Endothelial cell of umbilical vein (primary cell): Measurements from ENCODE around the gene PZP. TPM values are rescaled to one million over a fixed set of nuclear protein-coding genes. Genes with fewer than 3 reads are reported as not detected.

ENCODE experiments used
- BruUV-seq: library from RNA; stranded (reverse); fragments of 400-500 nt; replicated peaks from 2 replicates; lab custom pipeline; 2021; lab: Mats Ljungman, UMichigan
- CTCF ChIA-PET: fragments of 300-600, 350-600 bp; sonication (Branson Sonifier 250); formaldehyde crosslinking; loops from one replicate; lab custom pipeline; 2021; ENCODE audit warnings: antibody characterized with exemption, inconsistent platforms; lab: Charles Lee
- POLR2A ChIA-PET: fragments of 300-600, 350-600 bp; sonication (Branson Sonifier 250); formaldehyde crosslinking; loops from one replicate; lab custom pipeline; 2021; ENCODE audit warnings: antibody characterized with exemption, inconsistent platforms; lab: Charles Lee
- DNase-seq: peaks from one replicate; pipeline ENCODE4 v3.0.0-alpha.2; 2011; ENCODE audit warnings: low read depth, low spot score
- FAIRE-seq: peaks from 2 replicates; lab custom pipeline; 2011; peaks lifted over from hg19 to GRCh38; lab: Jason Lieb, UNC
- H2AFZ ChIP-seq: 2 replicates; pipeline ENCODE4 v1.6.0; 2012; ENCODE audit warnings: low read depth, low read length, control low read depth, inconsistent platforms
- H3K27ac ChIP-seq: 2 replicates; pipeline ENCODE4 v1.5.1; 2011; ENCODE audit warnings: low read depth, mild to moderate bottlenecking, control low read depth, low read length, moderate library complexity; ENCODE audit not compliant: insufficient read depth
- H3K27me3 ChIP-seq, 2 experiments: 2 replicates each; pipeline versions ENCODE4 v1.6.0 to v1.6.1; 2011; ENCODE audit warnings: low read length in 2 of 2, mixed read lengths in 1 of 2; ENCODE audit not compliant: control insufficient read depth in 2 of 2, insufficient read depth in 2 of 2
- H3K36me3 ChIP-seq, 2 experiments: 2 replicates in 1 of 2; 3 replicates in 1 of 2; pipeline ENCODE4 v1.5.1; 2011; ENCODE audit warnings: low read length in 2 of 2, mild to moderate bottlenecking in 1 of 2, moderate library complexity in 1 of 2; ENCODE audit not compliant: control insufficient read depth in 2 of 2, insufficient read depth in 2 of 2; ENCODE audit errors: extremely low read depth in 1 of 2
- H3K4me1 ChIP-seq: 3 replicates; pipeline ENCODE4 v1.5.1; 2011; ENCODE audit warnings: mild to moderate bottlenecking, low read length; ENCODE audit not compliant: control insufficient read depth, insufficient read depth; ENCODE audit errors: extremely low read depth
- H3K4me2 ChIP-seq: 2 replicates; pipeline ENCODE4 v1.6.1; 2011; ENCODE audit warnings: low read length, control low read depth, mixed read lengths; ENCODE audit not compliant: insufficient read depth
- H3K4me3 ChIP-seq, 3 experiments: fragments of 200-600 bp in 1 of 3; sonication (generic), shearing (Covaris generic) in 1 of 3; replicated peaks in 1 of 3; 2 replicates each; pipeline ENCODE4 v1.5.1; 2011 to 2016; ENCODE audit warnings: control low read depth in 3 of 3, low read length in 3 of 3, mild to moderate bottlenecking in 2 of 3, inconsistent platforms in 1 of 3, low read depth in 1 of 3, moderate library complexity in 1 of 3; ENCODE audit not compliant: insufficient read depth in 1 of 3
- H3K79me2 ChIP-seq: 2 replicates; pipeline ENCODE4 v1.6.0; 2012; ENCODE audit warnings: low read length, inconsistent platforms; ENCODE audit not compliant: control insufficient read depth, insufficient read depth
- H3K9ac ChIP-seq: replicated peaks from 2 replicates; pipeline ENCODE3; 2011; ENCODE audit warnings: low read length, control low read depth; ENCODE audit not compliant: insufficient read depth; ENCODE audit errors: extremely low read depth
- H3K9me1 ChIP-seq: replicated peaks from 3 replicates; pipeline ENCODE4 v1.6.0; 2011; ENCODE audit warnings: mild to moderate bottlenecking, low read length; ENCODE audit not compliant: control insufficient read depth, insufficient read depth; ENCODE audit errors: extremely low read depth
- H3K9me3 ChIP-seq: replicated peaks from 2 replicates; pipeline ENCODE4 v1.5.1; 2012; ENCODE audit warnings: low read length, inconsistent platforms; ENCODE audit not compliant: control insufficient read depth, insufficient read depth
- H4K20me1 ChIP-seq: replicated peaks from 2 replicates; pipeline ENCODE3; 2011; ENCODE audit warnings: mild to moderate bottlenecking, low read length; ENCODE audit not compliant: control insufficient read depth, insufficient read depth; ENCODE audit errors: extremely low read depth
- CTCF ChIP-seq, 2 donors: IDR thresholded peaks; 1 replicate in 1 of 2; 2 replicates in 1 of 2; pipeline ENCODE4 v1.5.1; 2011; ENCODE audit warnings: low read length in 2 of 2, mild to moderate bottlenecking in 2 of 2, moderate library complexity in 2 of 2, control low read depth in 1 of 2, inconsistent platforms in 1 of 2, low read depth in 1 of 2; ENCODE audit not compliant: insufficient read depth in 1 of 2; ENCODE audit errors: extremely low read depth in 1 of 2
- EZH2 ChIP-seq: IDR thresholded peaks from 2 replicates; pipeline ENCODE4 v1.6.1; 2012; ENCODE audit warnings: borderline replicate concordance, low read depth, mild to moderate bottlenecking, moderate library complexity, low read length, inconsistent platforms; ENCODE audit not compliant: severe bottlenecking
- FOS ChIP-seq: IDR thresholded peaks from 2 replicates; pipeline ENCODE4 v1.6.1; 2011; ENCODE audit warnings: mild to moderate bottlenecking, low read length, moderate library complexity, borderline replicate concordance; ENCODE audit not compliant: insufficient read depth
- GATA2 ChIP-seq: IDR thresholded peaks from 2 replicates; pipeline ENCODE4 v1.7.0; 2011; ENCODE audit warnings: low read depth, mild to moderate bottlenecking, moderate library complexity, mixed read lengths, low read length; ENCODE audit not compliant: insufficient read length, insufficient read depth
- JUN ChIP-seq: IDR thresholded peaks from 2 replicates; pipeline ENCODE4 v1.6.1; 2011; ENCODE audit warnings: borderline replicate concordance, low read depth; ENCODE audit not compliant: insufficient read length, insufficient read depth
- MAX ChIP-seq: IDR thresholded peaks from 2 replicates; pipeline ENCODE4 v1.6.1; 2011; ENCODE audit not compliant: insufficient read depth, insufficient read length
- MYC ChIP-seq: IDR thresholded peaks from one replicate; pipeline ENCODE4 v1.6.1; 2011; ENCODE audit warnings: mild to moderate bottlenecking, low read depth, low read length
- POLR2A ChIP-seq: IDR thresholded peaks from 2 replicates; pipeline ENCODE4 v1.6.1; 2012; ENCODE audit warnings: low read depth, mild to moderate bottlenecking, control low read depth, low read length
- POLR2AphosphoS5 ChIP-seq: IDR thresholded peaks from 2 replicates; pipeline ENCODE4 v1.6.1; 2012; ENCODE audit warnings: low read depth, mild to moderate bottlenecking, control low read depth, low read length, moderate library complexity; ENCODE audit not compliant: insufficient read depth
- dilution Hi-C: fragments of 300-500 bp; cut with MboI; formaldehyde crosslinking; loops from one replicate; pipeline ENCODE4 v1.15.0; 2019; ENCODE audit warnings: low sequenced_read_pairs; ENCODE audit not compliant: extremely low pct_ligation_motif_present
- intact Hi-C: fragments of 100-400 bp; cut with micrococcal nuclease; formaldehyde crosslinking; loops from one replicate; pipeline ENCODE4 v1.10.0; 2022
- microRNA counts: library from miRNA; unstranded; fragments of <30 nt; microRNA quantifications from one replicate; lab custom pipeline; 2016
- microRNA-seq: library from miRNA; unstranded; fragments of <30 nt; microRNA quantifications from one replicate; pipeline ENCODE4 v1.2.0, GENCODE V29; 2021; ENCODE audit warnings: borderline number of aligned reads, borderline replicate concordance
- polyA plus RNA-seq, 4 experiments: library from polyadenylated mRNA; depleted of rRNA in 3 of 4; stranded (reverse) in 3 of 4; unstranded in 1 of 4; fragments of >200 nt; gene quantifications; 2 replicates each; pipeline versions ENCODE4 v1.2.1 to v1.2.3, GENCODE V29; 2011 to 2012; ENCODE audit warnings: missing spikeins in 1 of 4
- total RNA-seq: library from RNA; stranded (reverse); gene quantifications from 2 replicates; pipeline ENCODE4 v1.2.3, GENCODE V29; 2021

Gene PZP
- total and polyA plus RNA-seq, 2 donors (not counting 3 experiments of a cell fraction or from before 2014, with no cell fraction given) = 0.73 to 0.84 TPM

- intact Hi-C loops (no loop called here), dilution Hi-C loops (no loop called here)
- Histone ChIP-seq H3K36me3 (no peaks in the 10 kb centered on the region), H3K27ac (no peak overlapping the region), H3K4me2 (no peak overlapping the region), H3K4me3 (no peak overlapping the region), H3K27me3 (peaks cover 0 to 3% of the 10 kb centered on the region in 2 experiments), H3K9ac (no peak overlapping the region), H3K79me2 (no peaks in the 10 kb centered on the region), H2AFZ (no peak overlapping the region), H3K4me1 (no peaks in the 10 kb centered on the region), H3K9me3 (no peaks in the 10 kb centered on the region), H3K9me1 (no peaks in the 10 kb centered on the region), H4K20me1 (no peaks in the 10 kb centered on the region)
- TF ChIP-seq GATA2 (no peak), CTCF (IDR thresholded peaks at IDR 0.05; ENCODE audit: extremely low read depth in 1 of 2, insufficient read depth in 1 of 2, low read depth in 1 of 2, low read length in 2 of 2) (no peak), EZH2 (no peak), POLR2AphosphoS5 (no peak), MAX (no peak), JUN (no peak), MYC (no peak), FOS (no peak), POLR2A (no peak)
- CTCF ChIA-PET = no interaction called here
- no peak for FAIRE-seq
- DNase-seq = no peak
- POLR2A ChIA-PET = no interaction called here
- no TSS peak for BruUV-seq
These were observed 108.5 kb downstream of the PZP start for GRCh38 chr12:9099552-9100190.

MicroRNA genes within 50 kb of the gene (microRNA counts, 767-probe panel; counts per million panel counts)
- microRNA hsa-miR-1244 (lab: Ali Mortazavi, UCI) = 723 counts per million, percentile 96 among the panel's probes with 10 or more counts

Small RNA genes within 50 kb of the gene (microRNA-seq; reads per million reads assigned to microRNA genes)
- gene MIR1244-3 = not detected

Other genes with a start within 250 kb of the PZP start
- gene KLRG1, start 218.8 kb downstream of the PZP start, total RNA-seq = 2.8 and 4.4 TPM in 2 replicates
- gene KLRG1, start 218.8 kb downstream of the PZP start, polyA plus RNA-seq = 13.1 and 15.9 TPM in 2 replicates
- 6.5 and 16.9 TPM in 2 replicates for gene A2M, start 92.5 kb downstream of the PZP start, total RNA-seq
- 11.5 and 13.8 TPM in 2 replicates for gene A2M, start 92.5 kb downstream of the PZP start, polyA plus RNA-seq